Measurements from ENCODE around the gene LAIR1. TPM values are rescaled to one million over a fixed set of nuclear protein-coding genes. Genes with fewer than 3 reads are reported as not detected.
"Not testable (repeated sequence)": the region's sequence is repeated elsewhere in the genome, so short reads cannot be mapped to it uniquely, and the experiment has no call there.

The LAIR1 gene
- total RNA-seq, 1 donor = under 0.01 TPM

GRCh38 chr19:54324071-54324470, 40.7 kb downstream of the LAIR1 start:
- TF ChIP-seq, protein P1, sequence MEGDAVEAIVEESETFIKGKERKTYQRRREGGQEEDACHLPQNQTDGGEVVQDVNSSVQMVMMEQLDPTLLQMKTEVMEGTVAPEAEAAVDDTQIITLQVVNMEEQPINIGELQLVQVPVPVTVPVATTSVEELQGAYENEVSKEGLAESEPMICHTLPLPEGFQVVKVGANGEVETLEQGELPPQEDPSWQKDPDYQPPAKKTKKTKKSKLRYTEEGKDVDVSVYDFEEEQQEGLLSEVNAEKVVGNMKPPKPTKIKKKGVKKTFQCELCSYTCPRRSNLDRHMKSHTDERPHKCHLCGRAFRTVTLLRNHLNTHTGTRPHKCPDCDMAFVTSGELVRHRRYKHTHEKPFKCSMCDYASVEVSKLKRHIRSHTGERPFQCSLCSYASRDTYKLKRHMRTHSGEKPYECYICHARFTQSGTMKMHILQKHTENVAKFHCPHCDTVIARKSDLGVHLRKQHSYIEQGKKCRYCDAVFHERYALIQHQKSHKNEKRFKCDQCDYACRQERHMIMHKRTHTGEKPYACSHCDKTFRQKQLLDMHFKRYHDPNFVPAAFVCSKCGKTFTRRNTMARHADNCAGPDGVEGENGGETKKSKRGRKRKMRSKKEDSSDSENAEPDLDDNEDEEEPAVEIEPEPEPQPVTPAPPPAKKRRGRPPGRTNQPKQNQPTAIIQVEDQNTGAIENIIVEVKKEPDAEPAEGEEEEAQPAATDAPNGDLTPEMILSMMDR (IDR thresholded peaks at IDR 0.05; ENCODE audit: insufficient read depth, low read depth, low read length) = no peak

DNA sequence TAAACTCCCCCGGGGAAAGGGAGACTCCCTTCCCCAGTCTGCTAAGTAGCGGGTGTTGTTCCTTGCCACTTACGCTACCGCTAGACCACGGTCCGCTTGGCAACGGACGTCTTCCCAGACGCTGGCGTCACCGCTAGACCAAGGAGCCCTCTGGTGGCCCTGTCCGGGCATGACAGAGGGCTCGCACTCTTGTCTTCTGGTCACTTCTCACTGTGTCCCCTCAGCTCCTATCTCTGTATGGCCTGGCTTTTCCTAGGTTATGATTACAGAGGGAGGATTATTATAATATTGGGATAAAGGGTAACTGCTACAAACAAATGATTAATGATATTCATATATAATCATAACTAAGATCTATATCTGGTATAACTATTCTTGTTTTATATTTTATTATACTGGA, 41.8 kb downstream of the LAIR1 start:
- DNase-seq (ENCODE audit: low read depth); H3K4me3 ChIP-seq (ENCODE audit: low read depth, low read length): not testable (repeated sequence)

More at GRCh38 chr19:54324071-54324470, 40.7 kb downstream of the LAIR1 start:
- H3K4me3 ChIP-seq (ENCODE audit: low read depth, low read length) = no peak overlapping the region
- DNase-seq (ENCODE audit: low read depth) = no peak

GRCh38 chr19:54322295-54322694, 42.4 kb downstream of the LAIR1 start:
- not testable (repeated sequence) for H3K4me3 ChIP-seq (ENCODE audit: low read depth, low read length); DNase-seq (ENCODE audit: low read depth)

- no peak overlapping the region for H3K4me3 ChIP-seq (ENCODE audit: low read depth, low read length)
- no peak for DNase-seq (ENCODE audit: low read depth)
- TF ChIP-seq, protein P1 (IDR thresholded peaks at IDR 0.05; ENCODE audit: insufficient read depth, low read depth, low read length) = no peak
Measured at GRCh38 chr19:54319892-54320670, 44.6 kb downstream of the LAIR1 start.

- TF ChIP-seq, protein P1 (IDR thresholded peaks at IDR 0.05; ENCODE audit: insufficient read depth, low read depth, low read length) = no peak
- no peak overlapping the region for H3K4me3 ChIP-seq (ENCODE audit: low read depth, low read length)
- no peak for DNase-seq (ENCODE audit: low read depth)
Measured at GRCh38 chr19:54319049-54319448, 45.7 kb downstream of the LAIR1 start.

DNA sequence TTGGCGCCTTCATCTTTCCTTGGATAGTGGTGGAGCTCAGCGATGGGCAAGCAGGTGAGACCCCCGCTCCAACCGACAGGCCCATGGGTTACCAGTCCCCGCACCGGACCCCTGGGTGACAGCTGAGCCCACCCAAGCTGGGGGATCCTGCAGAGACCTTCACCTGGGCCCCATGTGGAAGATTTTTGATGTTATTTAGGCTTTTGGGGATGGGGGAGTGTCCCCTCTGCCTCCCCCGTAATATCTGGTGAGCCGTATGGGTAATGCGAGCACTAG, 46.8 kb downstream of the LAIR1 start:
- TF ChIP-seq, protein P1 (IDR thresholded peaks at IDR 0.05; ENCODE audit: insufficient read depth, low read depth, low read length) = no peak
- DNase-seq (ENCODE audit: low read depth) = no peak
- H3K4me3 ChIP-seq (ENCODE audit: low read depth, low read length) = no peak overlapping the region

DNA sequence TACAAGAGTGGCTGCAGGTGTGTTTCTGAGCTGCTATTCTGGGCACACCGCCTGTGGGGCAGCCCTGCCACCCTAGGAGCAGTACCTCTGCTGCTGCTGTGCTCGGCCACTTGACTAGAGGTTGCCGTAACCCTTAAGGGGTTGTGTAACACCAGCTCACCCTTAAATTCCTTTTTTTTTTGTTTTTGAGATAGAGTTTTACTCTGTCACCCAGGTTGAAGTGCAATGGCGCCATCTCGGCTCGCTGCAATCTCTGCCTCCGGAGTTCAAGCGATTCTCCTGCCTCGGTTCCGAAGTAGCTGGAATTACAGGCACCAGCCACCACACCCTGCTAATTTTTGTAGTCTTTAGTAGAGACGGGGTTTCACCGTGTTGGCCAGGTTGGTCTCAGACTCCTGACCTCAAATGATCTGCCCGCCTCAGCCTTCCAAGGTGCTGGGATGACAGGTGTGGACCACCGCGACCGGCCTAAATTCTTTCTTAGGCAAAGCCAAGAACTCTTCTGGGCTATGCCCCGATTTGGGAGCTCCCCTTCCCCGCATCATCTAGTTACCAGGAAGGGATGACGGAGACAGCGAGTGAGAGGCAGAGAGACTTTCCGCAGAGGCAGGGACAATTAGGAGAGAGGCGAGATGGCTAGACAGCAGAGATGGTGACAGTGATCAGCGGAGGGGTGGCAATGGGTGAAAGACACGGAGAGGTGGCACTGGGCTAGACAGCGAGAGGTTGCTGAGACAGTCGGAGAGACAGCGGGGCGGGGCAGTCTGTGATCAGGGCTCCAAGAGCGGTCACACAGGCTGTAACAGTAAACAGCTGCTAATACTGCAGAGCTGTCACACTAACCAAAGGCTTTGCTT, 47.4 kb downstream of the LAIR1 start:
- TF ChIP-seq, protein P1 (IDR thresholded peaks at IDR 0.05; ENCODE audit: insufficient read depth, low read depth, low read length) = no peak
- DNase-seq (ENCODE audit: low read depth) = no peak
- H3K4me3 ChIP-seq (ENCODE audit: low read depth, low read length) = no peak overlapping the region

Measured in fibroblast of villous mesenchyme (primary cell).